ENCODE results near the gene DCHS2.

The DCHS2 gene

DNA sequence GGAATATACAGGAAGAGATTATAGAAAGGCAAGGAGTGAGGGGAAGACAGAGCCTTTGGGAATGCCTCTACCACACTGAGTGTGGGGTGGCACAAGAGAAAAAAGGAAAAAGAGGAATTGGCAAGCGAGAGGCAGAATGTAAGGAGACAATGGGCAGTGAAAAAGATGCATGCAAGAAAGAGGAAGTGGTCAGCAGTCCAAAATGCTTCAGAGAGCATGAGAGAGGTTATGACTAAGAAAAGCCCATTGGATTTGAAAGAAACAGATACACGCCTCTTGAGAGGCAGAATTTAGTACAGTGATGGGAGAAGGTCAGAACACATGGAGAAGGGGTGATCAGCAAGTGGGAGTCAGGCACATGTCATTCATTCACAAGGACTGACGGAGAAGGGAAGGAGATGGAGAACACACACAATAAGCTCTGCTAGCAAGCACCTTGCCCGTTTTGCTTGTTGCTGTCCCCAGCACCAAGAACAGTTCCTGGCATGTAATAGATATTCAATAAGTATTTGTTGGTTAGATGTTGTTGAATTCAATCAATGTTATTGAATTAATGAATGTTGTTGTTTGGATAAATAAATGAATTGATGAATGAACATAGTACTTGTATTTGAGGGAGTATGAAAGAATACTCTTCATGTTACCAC is 6.3 kb downstream of the DCHS2 start:
- H3K4me3 ChIP-seq (ENCODE audit: low read depth in 1 of 2, low read length in 2 of 2): no peak overlapping the region
- peaks cover 0 to 4% of the 10 kb centered on the region in 2 donors for H3K27me3 ChIP-seq (ENCODE audit: control insufficient read depth in 1 of 2, insufficient read depth in 2 of 2, low read length in 2 of 2)

DNA sequence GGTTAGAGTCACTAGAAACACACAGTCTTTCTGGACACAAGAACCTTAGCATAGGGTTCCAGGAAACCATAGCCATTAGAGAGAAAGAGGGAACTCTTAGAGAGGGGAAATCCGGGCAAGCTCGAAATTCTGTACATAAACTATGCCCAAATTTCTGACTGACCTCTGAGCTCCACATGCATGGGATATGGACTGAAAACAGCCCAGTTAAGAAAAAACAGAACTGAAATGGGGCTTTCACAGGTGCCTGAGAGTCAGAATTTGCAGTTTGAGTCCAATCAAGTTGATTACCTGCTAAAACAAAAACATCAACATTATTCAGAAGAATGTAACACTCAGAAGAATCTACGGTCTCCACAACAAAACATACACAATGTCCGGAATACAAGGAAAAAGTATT is 13.1 kb downstream of the DCHS2 start:
- Histone ChIP-seq H3K9ac (ENCODE audit: low read length) (no peak overlapping the region), H3K4me3 (ENCODE audit: low read depth in 1 of 2, low read length in 2 of 2) (no peak overlapping the region), H3K4me1 (ENCODE audit: insufficient read depth, low read length) (no peaks in the 10 kb centered on the region), H3K27me3 (ENCODE audit: control insufficient read depth in 1 of 2, insufficient read depth in 2 of 2, low read length in 2 of 2) (no peaks in the 10 kb centered on the region), H3K9me3 (ENCODE audit: low read length) (no peaks in the 10 kb centered on the region), H3K27ac (ENCODE audit: low read depth, low read length) (no peak overlapping the region), H3K36me3 (ENCODE audit: insufficient read depth, low read length) (no peaks in the 10 kb centered on the region)

More for the DNA sequence above, 6.3 kb downstream of the DCHS2 start:
- H3K36me3 ChIP-seq (ENCODE audit: insufficient read depth, low read length): no peaks in the 10 kb centered on the region
- H3K4me1 ChIP-seq (ENCODE audit: insufficient read depth, low read length): peaks cover 5% of the 10 kb centered on the region
- no peaks in the 10 kb centered on the region for H3K9me3 ChIP-seq (ENCODE audit: low read length)
- no peak overlapping the region for H3K9ac ChIP-seq (ENCODE audit: low read length)
- no peak overlapping the region for H3K27ac ChIP-seq (ENCODE audit: low read depth, low read length)

DNA sequence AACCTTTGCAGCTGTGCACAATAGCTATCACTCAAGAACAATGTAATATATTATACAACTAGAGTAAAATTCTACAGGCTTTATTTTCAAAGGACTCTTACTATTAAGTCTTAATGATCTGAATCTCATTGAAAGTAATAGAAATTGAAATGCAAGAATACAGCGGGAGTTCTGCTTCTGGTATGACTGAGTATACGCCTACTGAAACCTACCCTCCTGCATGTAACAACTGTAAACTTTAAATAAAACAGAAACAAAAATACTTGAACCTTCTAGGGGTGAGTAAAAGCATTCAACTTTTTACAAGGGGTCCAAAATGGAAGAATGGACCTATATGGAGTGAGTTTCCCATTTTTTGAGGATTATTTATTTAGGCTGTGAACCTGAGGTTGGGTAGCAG is 13.5 kb downstream of the DCHS2 start:
- no peak overlapping the region for H3K9ac ChIP-seq (ENCODE audit: low read length)
- no peaks in the 10 kb centered on the region for H3K36me3 ChIP-seq (ENCODE audit: insufficient read depth, low read length)
- H3K27ac ChIP-seq (ENCODE audit: low read depth, low read length): no peak overlapping the region
- no peak overlapping the region for H3K4me3 ChIP-seq (ENCODE audit: low read depth in 1 of 2, low read length in 2 of 2)
- H3K9me3 ChIP-seq (ENCODE audit: low read length): no peaks in the 10 kb centered on the region
- H3K27me3 ChIP-seq (ENCODE audit: control insufficient read depth in 1 of 2, insufficient read depth in 2 of 2, low read length in 2 of 2): no peaks in the 10 kb centered on the region
- no peaks in the 10 kb centered on the region for H3K4me1 ChIP-seq (ENCODE audit: insufficient read depth, low read length)

DNA sequence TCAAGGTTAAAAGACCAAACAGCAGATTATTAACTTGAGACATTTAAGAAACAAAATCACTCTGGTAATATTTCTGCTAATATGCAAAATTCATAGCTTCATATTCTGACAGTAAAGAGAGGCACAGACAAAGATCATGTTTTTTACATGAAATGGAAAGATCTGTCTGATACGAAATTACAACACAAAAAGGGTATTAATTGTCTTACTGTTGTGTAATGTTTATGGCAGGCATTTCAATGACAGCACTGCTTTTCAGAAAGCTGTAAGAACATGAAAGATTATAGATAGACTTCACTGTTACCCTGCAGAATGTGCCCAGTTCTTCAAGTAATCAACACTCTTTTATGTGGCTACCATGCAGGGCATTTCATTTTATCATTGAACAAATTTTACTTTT is 15.4 kb downstream of the DCHS2 start:
- Histone ChIP-seq H3K27ac (ENCODE audit: low read depth, low read length) (no peak overlapping the region), H3K4me3 (ENCODE audit: low read depth in 1 of 2, low read length in 2 of 2) (no peak overlapping the region), H3K4me1 (ENCODE audit: insufficient read depth, low read length) (peaks cover 9% of the 10 kb centered on the region), H3K9me3 (ENCODE audit: low read length) (no peaks in the 10 kb centered on the region), H3K36me3 (ENCODE audit: insufficient read depth, low read length) (no peaks in the 10 kb centered on the region), H3K27me3 (ENCODE audit: control insufficient read depth in 1 of 2, insufficient read depth in 2 of 2, low read length in 2 of 2) (no peaks in the 10 kb centered on the region), H3K9ac (ENCODE audit: low read length) (no peak overlapping the region)

DNA sequence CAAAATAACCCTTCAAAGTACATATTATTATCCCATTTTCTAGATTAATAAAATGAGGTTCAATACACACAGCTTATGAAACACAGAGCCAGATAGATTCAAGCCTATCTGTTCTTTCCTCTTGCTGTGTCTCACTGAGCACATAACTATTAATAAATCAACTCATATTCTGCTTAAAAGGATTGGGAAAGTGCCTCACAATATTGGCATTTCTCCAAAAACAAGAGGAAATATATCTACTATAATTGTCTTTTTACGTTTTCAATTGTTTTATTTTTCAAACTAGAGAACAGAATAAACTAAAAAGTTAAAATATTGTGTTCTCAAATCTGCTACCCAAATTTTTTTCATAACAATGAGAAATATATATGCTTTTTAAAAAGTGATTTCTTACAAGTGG is 15.8 kb downstream of the DCHS2 start:
- Histone ChIP-seq H3K4me3 (ENCODE audit: low read depth in 1 of 2, low read length in 2 of 2) (no peak overlapping the region), H3K9me3 (ENCODE audit: low read length) (no peaks in the 10 kb centered on the region), H3K36me3 (ENCODE audit: insufficient read depth, low read length) (no peaks in the 10 kb centered on the region), H3K9ac (ENCODE audit: low read length) (no peak overlapping the region), H3K4me1 (ENCODE audit: insufficient read depth, low read length) (peaks cover 13% of the 10 kb centered on the region), H3K27me3 (ENCODE audit: control insufficient read depth in 1 of 2, insufficient read depth in 2 of 2, low read length in 2 of 2) (no peaks in the 10 kb centered on the region), H3K27ac (ENCODE audit: low read depth, low read length) (no peak overlapping the region)

DNA sequence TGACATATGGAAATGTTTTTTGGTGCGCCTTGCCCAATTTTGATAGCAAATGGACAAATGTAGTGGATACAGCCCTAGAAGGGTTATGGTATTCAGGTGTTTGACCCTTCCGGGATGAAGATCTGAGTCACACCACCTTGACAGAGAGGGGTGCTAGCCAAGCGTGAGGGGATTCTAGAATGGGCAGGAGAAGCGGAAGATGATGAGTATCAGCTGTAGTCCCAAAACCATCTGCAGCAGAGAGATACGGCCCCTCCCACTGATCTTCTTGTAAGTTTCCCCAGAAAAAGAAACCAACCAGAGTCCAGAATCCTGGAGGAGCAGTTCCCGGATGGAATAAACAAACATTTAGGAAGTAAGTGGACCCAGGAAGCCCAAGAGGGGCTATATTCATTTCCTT is 18.1 kb downstream of the DCHS2 start:
- Histone ChIP-seq H3K9me3 (ENCODE audit: low read length) (no peaks in the 10 kb centered on the region), H3K9ac (ENCODE audit: low read length) (no peak overlapping the region), H3K27ac (ENCODE audit: low read depth, low read length) (no peak overlapping the region), H3K36me3 (ENCODE audit: insufficient read depth, low read length) (no peaks in the 10 kb centered on the region), H3K4me3 (ENCODE audit: low read depth in 1 of 2, low read length in 2 of 2) (no peak overlapping the region), H3K4me1 (ENCODE audit: insufficient read depth, low read length) (peaks cover 14% of the 10 kb centered on the region), H3K27me3 (ENCODE audit: control insufficient read depth in 1 of 2, insufficient read depth in 2 of 2, low read length in 2 of 2) (no peaks in the 10 kb centered on the region)

DNA sequence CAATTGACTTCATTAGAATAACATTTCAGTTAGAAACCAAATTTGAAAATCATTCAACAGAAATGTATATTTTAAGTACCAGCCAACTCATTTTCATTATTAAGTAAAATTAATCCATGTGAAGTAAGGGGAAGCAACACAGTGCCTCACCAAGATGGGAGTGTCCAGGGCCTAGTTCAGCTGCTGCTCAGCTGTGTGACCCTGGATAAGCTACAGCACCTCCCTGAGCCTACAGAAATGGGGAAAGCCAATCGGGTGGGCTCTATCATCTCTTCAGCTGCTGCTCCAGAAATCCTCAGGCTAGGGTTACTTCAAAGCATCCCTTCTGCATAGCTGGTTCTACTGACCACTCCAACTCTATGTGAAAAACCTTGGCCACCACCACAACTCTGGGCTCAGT is 18.7 kb downstream of the DCHS2 start:
- Histone ChIP-seq H3K9ac (ENCODE audit: low read length) (no peak overlapping the region), H3K27ac (ENCODE audit: low read depth, low read length) (no peak overlapping the region), H3K27me3 (ENCODE audit: control insufficient read depth in 1 of 2, insufficient read depth in 2 of 2, low read length in 2 of 2) (no peaks in the 10 kb centered on the region), H3K9me3 (ENCODE audit: low read length) (no peaks in the 10 kb centered on the region), H3K4me3 (ENCODE audit: low read depth in 1 of 2, low read length in 2 of 2) (no peak overlapping the region), H3K4me1 (ENCODE audit: insufficient read depth, low read length) (peaks cover 14% of the 10 kb centered on the region), H3K36me3 (ENCODE audit: insufficient read depth, low read length) (no peaks in the 10 kb centered on the region)

DNA sequence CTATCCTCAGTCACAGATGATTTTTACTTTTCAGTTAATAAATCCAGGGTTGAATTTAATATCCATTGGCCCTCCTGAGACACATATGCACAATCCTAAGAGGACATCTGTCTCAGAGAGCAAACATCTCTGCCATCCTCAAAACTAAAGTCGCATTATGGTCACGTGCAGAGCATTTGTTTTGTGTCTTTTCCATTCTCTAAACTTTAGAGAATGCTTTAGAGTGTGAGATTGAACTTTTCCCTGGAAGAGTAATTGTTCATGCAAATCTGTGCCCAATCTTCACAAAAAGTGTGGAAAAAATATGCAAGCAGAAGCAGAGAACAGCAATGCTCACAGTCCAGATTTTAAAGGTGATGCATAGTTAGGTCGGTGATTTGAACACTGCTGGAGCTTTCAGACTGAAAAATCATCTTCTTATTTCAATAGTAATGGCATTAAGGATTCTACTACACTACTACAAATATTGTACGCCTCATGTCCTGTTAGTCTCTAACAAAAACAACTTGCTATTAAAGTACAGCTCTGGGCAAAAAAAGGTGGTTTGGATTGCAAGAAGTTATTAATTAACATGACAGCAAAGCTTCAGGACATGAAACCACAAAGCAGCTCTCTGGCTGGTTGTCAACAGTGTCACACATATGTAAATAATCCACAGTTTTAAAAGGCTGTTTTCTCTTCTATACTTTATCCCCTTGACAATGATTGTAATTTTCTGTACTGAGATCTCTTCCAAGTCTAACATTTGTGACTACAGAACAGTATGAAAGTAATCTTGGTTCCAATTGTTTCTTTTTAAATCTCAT is 19.9 kb downstream of the DCHS2 start:
- Histone ChIP-seq H3K27me3 (ENCODE audit: control insufficient read depth in 1 of 2, insufficient read depth in 2 of 2, low read length in 2 of 2) (no peaks in the 10 kb centered on the region), H3K9me3 (ENCODE audit: low read length) (no peaks in the 10 kb centered on the region), H3K27ac (ENCODE audit: low read depth, low read length) (no peak overlapping the region), H3K9ac (ENCODE audit: low read length) (no peak overlapping the region), H3K36me3 (ENCODE audit: insufficient read depth, low read length) (no peaks in the 10 kb centered on the region), H3K4me3 (ENCODE audit: low read depth in 1 of 2, low read length in 2 of 2) (no peak overlapping the region), H3K4me1 (ENCODE audit: insufficient read depth, low read length) (peaks cover 14% of the 10 kb centered on the region)

DNA sequence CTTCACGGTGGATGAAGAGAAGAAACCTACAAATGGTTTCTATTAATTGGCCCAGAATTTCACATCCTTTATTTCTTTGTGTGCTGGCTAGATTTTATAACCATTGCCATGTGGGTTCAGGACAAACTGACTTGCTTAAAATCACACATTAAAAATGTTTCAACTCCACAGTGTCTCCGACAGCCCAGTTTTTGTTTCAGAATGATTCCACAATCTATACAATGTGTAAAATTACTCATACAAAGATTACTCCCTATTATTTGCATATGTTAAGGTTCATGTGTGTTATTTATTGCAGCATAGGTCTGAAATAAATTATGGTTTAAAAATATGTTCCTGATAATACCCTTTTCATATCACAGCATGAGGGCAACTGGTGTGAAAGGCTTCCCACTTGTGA is 20.6 kb downstream of the DCHS2 start:
- no peak overlapping the region for H3K4me3 ChIP-seq (ENCODE audit: low read depth in 1 of 2, low read length in 2 of 2)
- no peaks in the 10 kb centered on the region for H3K36me3 ChIP-seq (ENCODE audit: insufficient read depth, low read length)
- H3K27me3 ChIP-seq (ENCODE audit: control insufficient read depth in 1 of 2, insufficient read depth in 2 of 2, low read length in 2 of 2): no peaks in the 10 kb centered on the region
- peaks cover 14% of the 10 kb centered on the region for H3K4me1 ChIP-seq (ENCODE audit: insufficient read depth, low read length)
- no peaks in the 10 kb centered on the region for H3K9me3 ChIP-seq (ENCODE audit: low read length)
- H3K9ac ChIP-seq (ENCODE audit: low read length): no peak overlapping the region
- H3K27ac ChIP-seq (ENCODE audit: low read depth, low read length): no peak overlapping the region

DNA sequence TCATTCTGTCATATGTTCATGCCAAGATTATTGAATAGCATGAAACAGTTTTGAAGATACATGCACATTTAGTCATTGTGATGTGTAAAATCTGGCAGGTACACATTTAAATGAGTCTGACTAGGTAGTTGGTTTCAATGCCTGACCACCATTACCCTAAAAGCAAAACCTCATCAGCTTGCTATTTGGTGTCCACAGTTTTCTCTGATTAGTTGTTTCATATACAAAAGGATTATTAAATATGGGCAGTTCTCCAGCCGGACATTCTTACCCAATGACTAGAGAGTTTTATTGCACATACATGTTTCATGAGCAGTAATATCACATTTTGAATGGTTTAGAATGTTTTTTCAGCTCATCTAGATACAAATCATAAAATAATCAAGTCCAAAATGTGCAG is 23.7 kb downstream of the DCHS2 start:
- no peaks in the 10 kb centered on the region for H3K36me3 ChIP-seq (ENCODE audit: insufficient read depth, low read length)
- no peak overlapping the region for H3K4me3 ChIP-seq (ENCODE audit: low read depth in 1 of 2, low read length in 2 of 2)
- no peaks in the 10 kb centered on the region for H3K9me3 ChIP-seq (ENCODE audit: low read length)
- H3K4me1 ChIP-seq (ENCODE audit: insufficient read depth, low read length): peaks cover 14% of the 10 kb centered on the region
- H3K9ac ChIP-seq (ENCODE audit: low read length): no peak overlapping the region
- no peak overlapping the region for H3K27ac ChIP-seq (ENCODE audit: low read depth, low read length)
- no peaks in the 10 kb centered on the region for H3K27me3 ChIP-seq (ENCODE audit: control insufficient read depth in 1 of 2, insufficient read depth in 2 of 2, low read length in 2 of 2)

DNA sequence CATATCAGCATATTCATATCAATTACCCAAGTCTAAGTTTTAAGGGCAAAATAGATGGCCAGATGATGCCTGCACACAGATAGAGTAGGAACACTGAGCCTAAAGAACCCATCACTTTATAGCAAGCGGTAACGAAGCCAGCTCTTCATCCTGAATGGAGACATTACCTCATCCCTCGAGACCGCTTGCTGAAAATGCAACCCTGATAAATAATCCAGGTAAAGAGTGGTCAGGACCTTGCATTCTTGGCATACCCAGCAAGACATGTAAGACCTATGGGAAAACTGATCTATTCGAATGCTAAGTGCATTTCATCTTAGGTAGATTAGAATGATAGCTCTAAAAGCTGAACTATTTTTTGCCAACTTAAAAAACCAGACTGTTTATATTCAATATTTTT is 25.3 kb downstream of the DCHS2 start:
- Histone ChIP-seq H3K36me3 (ENCODE audit: insufficient read depth, low read length) (no peaks in the 10 kb centered on the region), H3K9me3 (ENCODE audit: low read length) (no peaks in the 10 kb centered on the region), H3K27ac (ENCODE audit: low read depth, low read length) (no peak overlapping the region), H3K27me3 (ENCODE audit: control insufficient read depth in 1 of 2, insufficient read depth in 2 of 2, low read length in 2 of 2) (no peaks in the 10 kb centered on the region), H3K9ac (ENCODE audit: low read length) (no peak overlapping the region), H3K4me3 (ENCODE audit: low read depth in 1 of 2, low read length in 2 of 2) (no peak overlapping the region), H3K4me1 (ENCODE audit: insufficient read depth, low read length) (peaks cover 6% of the 10 kb centered on the region)

DNA sequence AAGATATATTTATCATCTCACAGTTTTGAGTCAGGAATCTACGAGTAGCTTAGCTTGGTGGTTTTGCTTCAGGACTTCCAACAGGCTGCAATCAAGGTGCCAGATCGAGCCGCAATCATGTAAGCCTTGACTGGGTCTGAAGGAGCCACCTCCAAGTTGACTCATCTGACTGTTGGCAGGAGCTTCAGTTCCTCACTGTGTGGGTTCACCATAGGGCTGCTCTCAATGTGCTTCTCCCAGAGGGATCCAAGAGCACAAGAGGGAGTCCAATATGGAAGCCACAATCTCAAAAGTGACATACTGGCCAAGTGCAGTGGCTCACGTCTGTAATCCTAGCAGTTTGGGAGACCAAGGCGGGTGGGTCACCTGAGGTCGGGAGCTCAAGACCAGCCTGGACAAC is 26.5 kb downstream of the DCHS2 start:
- Histone ChIP-seq H3K27me3 (ENCODE audit: control insufficient read depth in 1 of 2, insufficient read depth in 2 of 2, low read length in 2 of 2) (no peaks in the 10 kb centered on the region), H3K4me3 (ENCODE audit: low read depth in 1 of 2, low read length in 2 of 2) (no peak overlapping the region), H3K9me3 (ENCODE audit: low read length) (no peaks in the 10 kb centered on the region), H3K4me1 (ENCODE audit: insufficient read depth, low read length) (no peaks in the 10 kb centered on the region), H3K27ac (ENCODE audit: low read depth, low read length) (no peak overlapping the region), H3K9ac (ENCODE audit: low read length) (no peak overlapping the region), H3K36me3 (ENCODE audit: insufficient read depth, low read length) (no peaks in the 10 kb centered on the region)
